Measurements from ENCODE around the gene IYD. TPM values are rescaled to one million over a fixed set of nuclear protein-coding genes. Genes with fewer than 3 reads are reported as not detected.
"Not testable (repeated sequence)": the region's sequence is repeated elsewhere in the genome, so short reads cannot be mapped to it uniquely, and the experiment has no call there.

The IYD gene
- total RNA-seq, 1 donor from 2014 or later = not detected

DNA sequence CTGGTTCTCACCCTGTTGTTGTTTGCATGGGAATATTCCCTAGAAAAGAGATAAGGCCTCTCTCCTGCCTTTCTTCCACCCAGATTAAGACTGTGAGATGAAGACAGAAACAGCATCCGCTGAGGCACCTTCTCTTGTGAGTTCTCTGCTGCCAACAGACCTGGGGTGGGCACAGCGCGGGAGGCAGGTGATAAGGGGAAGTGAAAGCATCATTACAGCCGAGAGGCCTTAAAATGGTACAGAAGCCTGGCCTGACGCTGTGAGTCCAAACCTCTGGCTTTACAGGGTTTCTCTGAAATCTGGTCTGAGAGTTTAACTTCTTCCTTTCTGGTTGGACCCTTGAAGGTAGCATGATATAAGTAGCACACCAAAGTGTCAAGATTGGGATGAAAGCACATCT, 21.0 kb upstream of the IYD start:
- intact Hi-C loops (cut with micrococcal nuclease) = no loop called here
- DNase-seq = no peak
- no peak for ATAC-seq

DNA sequence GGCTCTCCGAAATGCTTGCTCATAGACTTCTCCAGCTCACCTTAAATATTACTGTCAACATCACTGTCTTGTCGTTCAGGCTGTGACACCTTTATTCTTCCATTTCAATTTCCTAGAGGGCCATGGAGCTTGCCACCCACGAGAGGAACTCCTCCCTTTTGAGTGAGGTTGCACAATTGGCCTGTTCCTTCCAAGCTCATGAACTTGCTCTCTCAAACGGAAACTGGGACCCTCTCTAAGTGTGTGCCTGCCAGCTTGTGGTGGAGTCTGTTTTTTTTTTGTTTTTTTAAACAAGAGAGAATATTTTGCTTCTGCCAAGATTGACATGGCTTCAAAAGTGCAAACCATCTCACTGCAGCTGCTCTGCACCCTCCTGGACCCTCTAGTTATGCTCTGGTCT, 19.3 kb upstream of the IYD start:
- intact Hi-C loops (cut with micrococcal nuclease) = no loop called here
- ATAC-seq (no peak), DNase-seq (no peak)

DNA sequence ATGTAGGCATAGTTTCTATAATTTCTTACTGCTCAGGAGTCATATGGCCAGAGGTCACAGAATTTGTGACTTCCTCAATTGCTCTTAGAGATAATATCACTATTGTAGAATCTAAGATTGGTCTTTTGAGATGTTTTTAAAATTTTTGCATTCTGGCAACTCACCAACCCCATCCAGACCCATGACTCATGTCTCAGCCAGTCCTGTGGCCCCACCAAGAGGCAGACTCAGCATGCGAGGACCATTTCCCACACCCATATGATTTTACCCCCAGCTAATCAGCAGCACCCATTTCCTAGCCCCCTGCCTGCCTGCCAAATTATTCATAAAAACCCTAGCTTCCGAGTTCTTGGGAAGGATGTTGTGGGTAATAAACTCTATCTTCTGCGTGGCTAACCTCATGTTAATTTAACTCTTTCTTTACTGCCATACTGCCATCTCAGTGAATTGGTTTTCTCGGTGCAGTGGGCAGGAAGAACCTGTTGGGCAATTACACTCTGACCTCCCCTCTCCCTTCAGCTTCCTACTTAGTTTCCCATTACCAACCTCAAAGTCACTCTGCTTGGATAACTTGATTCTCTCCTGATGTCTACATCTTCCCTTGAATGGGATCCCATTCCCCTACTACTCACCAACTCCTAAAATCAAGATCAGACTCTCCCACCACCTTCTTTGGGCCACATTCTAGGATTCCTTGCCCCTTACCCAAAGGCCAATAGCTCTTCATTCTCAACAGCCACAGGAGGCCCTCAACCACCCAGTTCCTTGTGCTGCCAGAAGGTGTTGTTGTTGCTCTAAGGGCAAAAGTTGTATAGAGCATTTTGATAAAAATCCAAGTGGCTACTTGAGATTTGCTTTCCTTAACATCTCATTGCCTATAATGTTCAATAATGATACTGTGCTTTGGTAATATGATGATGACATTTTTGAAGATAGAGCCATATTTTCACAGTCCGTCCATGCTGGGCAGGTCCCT, 16.2 kb upstream of the IYD start:
- DNase-seq (no peak), ATAC-seq (no peak)
- intact Hi-C loops (cut with micrococcal nuclease) = no loop called here

DNA sequence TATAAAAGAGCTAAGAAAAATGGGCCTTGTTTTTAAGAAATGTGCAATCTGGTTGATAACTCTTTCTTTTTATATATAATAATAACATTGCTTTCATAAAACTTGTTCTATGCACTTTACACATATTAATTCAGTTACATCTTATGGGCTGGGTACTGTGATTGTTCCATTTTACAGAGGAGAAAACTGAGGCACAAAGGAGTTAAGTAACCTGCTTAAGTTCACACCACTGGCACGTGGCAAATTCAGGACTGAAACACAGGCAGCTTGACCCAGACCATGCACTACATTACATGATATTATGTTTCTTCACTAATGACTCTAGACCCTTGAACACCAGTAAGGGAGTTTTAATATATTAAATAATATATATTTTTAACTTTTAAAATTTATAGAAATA, 15.4 kb upstream of the IYD start:
- ATAC-seq (no peak), DNase-seq (no peak)
- intact Hi-C loops (cut with micrococcal nuclease) = no loop called here

DNA sequence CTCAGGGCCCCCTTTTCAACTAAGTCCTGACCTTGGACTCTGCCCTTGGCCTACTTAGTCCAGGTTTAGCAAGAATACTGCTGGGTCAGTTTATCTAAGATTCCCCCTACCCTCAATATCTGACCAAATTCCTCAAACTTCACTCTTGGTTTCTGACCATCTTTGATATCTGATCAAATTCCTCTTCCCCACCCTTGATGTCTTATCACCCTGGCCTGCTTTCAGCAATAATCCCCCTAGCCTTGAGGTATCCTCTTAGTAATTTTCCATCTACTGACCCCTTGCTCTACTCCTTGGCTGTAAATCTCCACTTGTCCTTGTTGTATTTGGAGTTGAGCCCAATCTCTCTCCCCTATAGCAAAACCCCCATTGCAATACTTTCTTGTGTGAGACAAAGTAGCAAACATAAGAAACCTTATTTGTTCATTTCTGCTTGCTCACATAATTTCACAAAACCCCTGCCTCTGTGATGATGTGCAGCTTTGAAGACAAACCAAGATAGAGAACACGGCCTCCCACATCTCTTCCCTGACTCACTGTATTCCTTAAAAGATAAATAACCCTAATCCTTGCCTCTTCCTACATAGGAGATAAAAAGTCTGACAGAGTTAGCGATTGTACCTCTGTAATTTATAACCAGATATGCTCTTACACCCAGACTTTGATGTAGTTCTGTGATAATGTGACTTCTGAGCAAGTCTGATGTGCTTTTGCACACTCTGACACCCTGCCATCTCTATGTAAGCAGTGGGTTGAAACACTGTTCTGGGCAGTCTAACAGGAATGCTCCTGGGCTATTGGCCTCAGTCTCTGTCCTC, 13.8 kb upstream of the IYD start:
- ATAC-seq (no peak), DNase-seq (no peak)
- intact Hi-C loops (cut with micrococcal nuclease) = no loop called here

DNA sequence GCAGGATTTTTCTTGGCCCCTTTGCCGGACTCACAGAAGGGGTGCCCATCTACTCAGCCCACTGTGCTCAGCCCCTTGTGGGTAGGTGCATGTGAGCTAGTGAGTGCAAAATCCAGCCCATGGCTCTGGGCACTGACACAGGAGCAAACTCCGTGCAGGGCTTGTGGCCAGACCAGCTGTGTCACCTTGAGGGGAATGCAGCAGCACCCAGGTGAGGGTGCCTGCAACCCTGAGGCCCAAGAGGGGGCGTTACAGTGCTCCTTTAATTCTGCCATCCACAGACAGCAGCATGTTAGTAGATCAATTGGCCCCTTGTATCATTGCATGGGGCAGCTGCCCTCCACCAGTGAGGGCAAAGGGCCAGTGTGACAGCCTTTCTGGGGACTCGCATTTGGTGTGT, 12.9 kb upstream of the IYD start:
- intact Hi-C loops (cut with micrococcal nuclease) = no loop called here
- DNase-seq (no peak), ATAC-seq (no peak)

DNA sequence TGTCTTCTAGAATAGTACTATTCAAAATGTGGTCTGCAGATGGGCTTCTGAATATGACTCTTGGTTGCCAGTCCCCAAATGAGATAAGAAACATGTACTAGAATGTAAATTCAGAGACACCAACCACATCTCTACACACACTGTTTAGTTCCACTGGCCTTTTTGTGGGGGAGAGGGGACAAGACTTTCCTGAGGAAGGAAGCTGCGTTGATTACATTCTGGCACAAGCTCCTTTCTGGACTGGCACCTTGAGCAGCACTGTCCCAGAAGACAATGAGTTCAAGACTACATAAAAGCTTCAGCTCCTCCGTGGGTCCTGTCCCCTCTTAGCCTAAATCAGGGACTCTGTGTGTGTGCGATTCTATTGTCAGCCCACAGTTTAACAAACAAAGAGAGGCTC, 6.9 kb upstream of the IYD start:
- ATAC-seq (no peak), DNase-seq (no peak)
- intact Hi-C loops (cut with micrococcal nuclease) = no loop called here

DNA sequence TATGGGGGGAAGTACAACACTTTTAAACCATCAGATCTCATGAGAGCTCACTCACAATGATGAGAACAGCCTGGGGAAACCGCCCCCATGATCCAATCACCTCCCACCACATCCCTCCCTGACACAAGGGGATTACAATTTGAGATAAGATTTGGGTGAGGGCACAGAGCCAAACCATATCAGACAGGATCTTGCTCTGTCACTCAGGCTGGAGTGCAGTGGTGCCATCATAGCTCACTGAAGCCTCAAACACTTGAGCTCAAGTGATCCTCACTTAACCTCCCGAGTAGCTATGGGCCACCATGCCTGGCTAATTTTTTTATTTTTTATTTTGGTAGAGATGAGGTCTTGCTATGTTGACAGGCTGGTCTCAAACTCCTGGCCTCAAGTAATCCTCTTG, 5.1 kb upstream of the IYD start:
- intact Hi-C loops (cut with micrococcal nuclease) = no loop called here
- no peak for DNase-seq
- ATAC-seq = no peak

DNA sequence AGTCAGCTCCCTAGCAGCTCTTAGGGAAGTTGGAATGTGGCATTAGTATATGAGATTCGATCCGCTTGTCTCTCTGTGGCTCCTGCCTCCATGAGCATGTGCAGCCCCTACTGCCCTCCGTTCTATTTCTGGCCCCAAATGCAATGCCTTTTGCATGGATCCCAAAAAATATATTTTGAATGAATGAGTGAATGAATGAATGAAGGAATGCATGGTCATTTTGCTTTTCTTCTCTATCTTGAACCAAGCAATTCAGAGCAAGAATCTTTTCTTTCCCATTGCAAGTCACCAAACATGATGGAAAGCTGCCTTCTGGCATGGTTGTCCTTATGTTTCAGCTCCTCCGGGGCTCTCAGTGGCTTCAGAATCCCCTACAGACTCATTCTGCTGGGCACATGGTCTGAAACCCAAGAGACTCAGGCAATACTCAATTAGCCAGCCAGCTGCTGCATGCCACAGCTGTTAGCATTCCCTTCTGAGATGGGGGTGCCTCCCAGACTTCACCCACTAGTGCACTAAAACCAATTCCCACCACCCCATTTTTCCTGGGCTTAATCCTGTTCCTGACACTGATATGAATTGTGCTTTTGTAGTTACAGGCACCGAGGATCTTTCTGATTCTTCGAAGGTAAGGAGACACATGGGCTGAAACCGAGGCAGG, 2.6 kb upstream of the IYD start:
- intact Hi-C loops (cut with micrococcal nuclease) = no loop called here
- ATAC-seq (no peak), DNase-seq (no peak)

DNA sequence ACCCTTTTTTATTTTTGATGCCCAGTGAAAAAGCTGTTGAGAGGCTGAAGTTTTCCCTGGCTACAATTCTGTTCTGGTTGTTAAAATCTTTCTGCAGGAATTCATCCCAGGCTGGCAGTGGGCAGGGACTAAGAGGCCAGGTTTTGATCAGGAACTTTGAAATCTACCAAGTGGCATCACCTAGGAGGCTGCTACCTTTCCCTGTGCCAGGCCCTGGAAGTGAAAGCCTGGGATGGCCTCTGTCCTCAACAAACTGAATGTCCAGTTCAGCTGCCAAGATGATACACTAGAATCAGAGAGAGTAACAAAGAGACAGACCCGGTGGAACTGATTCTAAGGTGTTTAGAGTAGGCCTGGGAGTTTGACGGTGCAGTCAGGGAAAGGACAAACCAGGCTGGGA, 596 bp downstream of the IYD start:
- DNase-seq = no peak
- intact Hi-C loops (cut with micrococcal nuclease) = no loop called here
- ATAC-seq = no peak

DNA sequence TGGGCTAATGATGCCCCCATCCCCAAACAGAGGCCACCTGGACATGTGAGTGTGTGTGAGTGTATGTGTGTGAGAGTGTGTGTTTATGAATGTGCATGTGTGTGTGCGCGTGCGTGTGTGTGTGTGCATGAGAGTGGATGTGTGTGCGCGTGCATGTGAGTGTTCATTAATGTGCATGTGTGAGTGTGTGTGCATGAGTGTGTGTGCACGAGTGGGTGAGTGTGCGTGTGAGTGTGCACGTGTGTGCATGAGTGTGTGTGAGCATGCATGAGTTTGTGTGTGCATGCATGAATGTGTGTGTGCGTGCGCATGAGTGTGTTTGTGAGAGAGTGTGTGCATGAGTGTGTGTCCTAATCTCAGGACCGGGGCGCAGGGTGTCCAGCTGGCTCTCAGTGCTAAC, 1.3 kb downstream of the IYD start:
- no peak for ATAC-seq
- no peak for DNase-seq
- intact Hi-C loops (cut with micrococcal nuclease) = no loop called here

DNA sequence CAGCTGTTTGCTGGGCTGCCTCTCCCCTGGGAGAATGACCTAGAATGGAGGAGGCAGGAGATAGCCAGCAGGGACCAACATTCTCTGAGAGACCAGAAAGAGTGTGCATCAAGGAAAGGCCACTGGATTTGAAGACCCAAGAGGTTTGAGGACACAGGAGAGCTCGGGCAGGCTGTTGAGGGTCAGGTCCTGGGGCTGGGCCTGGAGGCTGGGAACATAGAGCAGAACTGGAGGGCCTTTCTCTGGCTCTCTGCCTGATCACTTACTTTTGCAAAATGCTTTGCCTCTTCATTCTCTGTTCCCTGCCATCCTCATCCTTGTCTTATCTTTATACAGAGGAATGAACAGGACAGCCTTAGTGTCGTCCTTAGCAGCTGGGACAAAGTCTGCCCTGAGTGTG, 2.5 kb downstream of the IYD start:
- DNase-seq (no peak), ATAC-seq (no peak)
- intact Hi-C loops (cut with micrococcal nuclease) = no loop called here

DNA sequence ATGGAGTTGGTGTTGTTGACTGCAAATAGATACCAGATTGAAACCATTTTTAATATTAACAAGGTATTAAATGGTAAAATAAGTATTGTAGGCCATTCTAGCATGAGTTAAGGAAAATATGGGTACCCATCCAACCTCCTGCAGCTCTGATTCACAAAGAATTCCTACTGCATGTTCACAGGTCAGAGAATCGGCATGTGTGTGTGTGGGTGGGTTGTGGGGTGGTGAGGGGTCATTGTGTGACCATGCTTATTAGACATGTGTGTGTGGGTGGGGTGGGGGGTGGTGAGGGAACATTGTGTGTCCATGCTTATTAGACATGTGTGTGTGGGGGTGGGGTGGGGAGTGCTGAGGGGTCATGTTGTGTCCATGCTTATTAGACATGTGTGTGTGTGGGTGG, 3.2 kb downstream of the IYD start:
- intact Hi-C loops (cut with micrococcal nuclease) = no loop called here
- no peak for ATAC-seq
- DNase-seq = no peak

DNA sequence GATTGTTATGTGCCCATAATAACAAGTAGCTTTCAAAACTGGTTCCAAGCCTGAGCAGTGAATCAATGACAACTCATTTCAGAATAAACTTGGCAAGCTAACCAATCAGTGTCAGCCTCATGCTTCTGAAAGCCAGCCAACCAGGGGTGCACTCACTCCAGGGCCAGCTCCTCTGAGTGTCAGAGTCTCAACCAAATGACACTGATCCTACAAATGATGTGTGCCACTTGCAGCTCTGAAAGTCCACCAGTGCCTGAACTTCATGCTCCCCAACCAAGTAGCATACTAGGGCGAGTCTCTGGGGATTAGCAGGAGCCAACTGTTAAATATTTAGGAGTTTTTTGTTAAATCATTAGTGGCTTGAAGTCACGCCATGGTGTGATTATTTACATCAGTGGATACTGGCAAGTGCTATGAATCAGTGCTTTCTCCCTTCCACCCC, 4.5 kb downstream of the IYD start:
- intact Hi-C loops (cut with micrococcal nuclease) = no loop called here
- peak; percentile 44 for DNase-seq
- ATAC-seq = peak; percentile 86

DNA sequence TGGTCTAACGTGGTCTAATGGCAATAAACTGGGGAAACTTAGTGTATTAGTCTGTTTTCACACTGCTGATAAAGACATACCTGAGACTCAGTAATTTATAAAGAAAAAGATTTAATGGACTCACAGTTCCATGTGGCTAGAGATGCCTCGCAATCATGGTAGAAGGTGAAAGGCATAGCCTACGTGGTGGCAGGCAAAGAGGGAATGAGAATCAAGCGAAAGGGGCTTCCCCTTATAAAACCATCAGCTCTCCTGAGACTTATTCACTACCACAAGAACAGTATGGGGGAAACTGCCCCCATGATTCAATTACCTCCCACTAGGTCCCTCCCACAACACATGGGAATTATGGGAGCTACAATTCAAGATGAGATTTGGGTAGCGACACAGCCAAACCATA, 5.5 kb downstream of the IYD start:
- ATAC-seq; intact Hi-C loops (cut with micrococcal nuclease); DNase-seq: not testable (repeated sequence)

DNA sequence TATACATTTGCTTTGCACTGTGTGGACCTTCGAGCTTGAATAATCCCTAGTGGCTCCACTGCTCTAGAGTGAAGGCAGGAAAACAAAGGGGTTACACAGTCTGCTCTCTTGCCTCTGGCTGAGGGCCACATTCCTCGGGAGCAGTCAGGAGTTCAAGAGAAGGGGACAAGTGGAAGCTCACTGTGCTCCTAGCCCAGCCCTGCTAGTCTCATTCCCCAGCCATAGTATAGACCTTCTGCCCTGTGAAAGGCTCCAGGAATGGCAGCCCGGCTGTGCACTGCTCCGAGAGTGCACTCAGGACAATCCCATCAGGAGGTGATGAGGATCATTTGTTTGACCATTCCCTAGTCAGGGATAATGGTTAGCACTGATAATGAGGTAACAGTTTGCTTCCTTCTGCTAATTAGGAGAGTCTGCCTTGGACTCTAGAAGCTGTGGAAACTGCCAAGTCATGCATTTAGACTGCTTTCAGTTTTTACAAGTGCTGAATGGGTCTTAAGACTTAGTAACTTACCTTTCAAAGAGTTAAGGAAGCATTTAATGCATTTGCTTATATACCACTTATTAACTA, 8.5 kb downstream of the IYD start:
- peak; percentile 37 for DNase-seq
- ATAC-seq = peak; percentile 77
- intact Hi-C loops (cut with micrococcal nuclease) = no loop called here

DNA sequence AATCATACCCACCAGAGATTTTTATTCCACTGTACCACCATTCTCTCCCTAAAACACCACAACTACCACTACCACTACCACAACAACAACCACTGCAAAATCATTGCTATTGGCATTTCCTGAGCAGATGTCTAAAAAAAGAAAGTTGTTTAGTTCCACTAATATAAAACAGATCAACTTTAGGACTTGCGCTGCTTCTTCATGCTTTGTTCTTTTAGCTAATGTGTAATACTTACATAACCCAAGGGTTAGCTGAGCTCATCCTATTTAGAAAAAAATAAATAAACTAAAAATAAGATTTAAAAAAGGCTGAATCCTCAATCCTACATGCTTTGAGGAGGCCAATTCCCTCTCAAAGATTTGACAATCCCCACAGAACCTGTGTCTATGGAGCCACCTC, 11.4 kb downstream of the IYD start:
- intact Hi-C loops (cut with micrococcal nuclease) = no loop called here
- DNase-seq = no peak
- ATAC-seq = no peak

DNA sequence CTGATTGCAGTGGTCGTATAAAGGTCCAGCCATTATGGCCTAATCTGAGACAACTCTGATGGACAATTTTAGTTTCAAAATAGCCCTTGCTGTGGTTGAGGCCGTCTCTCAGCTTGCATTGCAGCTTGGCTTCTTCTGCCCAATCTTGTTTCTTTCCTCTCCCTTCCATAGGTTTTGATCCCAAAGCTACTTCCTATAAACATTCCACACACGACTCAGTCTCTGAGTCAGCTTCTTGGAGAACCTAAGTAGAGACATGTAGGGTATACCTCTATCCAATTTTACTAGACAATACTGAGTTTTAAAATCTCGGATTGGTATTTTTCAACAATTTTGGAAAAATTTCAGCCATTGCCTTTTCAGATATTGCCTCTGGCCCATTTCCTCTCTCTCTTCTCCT, 13.4 kb downstream of the IYD start:
- ATAC-seq (no peak), DNase-seq (no peak)
- intact Hi-C loops (cut with micrococcal nuclease) = no loop called here

DNA sequence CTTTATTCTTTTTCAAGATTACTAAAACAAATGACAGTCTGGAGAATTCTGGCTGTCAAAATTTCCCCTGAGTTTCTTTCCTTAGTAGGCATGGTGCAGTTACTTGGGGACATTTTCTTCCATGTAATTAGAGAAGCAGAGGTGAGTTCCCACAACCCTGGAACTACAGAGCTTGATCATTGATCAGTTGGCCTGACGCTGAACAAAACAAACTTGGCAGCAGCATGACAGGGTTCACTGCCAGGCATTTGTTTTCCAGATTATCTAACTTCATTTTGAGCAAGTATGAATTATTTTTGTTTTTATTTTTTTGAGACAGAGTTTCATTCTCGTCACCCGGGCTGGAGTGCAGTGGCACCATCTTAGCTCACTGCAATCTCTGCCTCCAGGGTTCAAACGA, 22.6 kb downstream of the IYD start:
- intact Hi-C loops (cut with micrococcal nuclease) = loop anchor here (10.0 kb wide), 1 partner anchor 307 kb away; no protein-coding TSS in a partner anchor
- DNase-seq (no peak), ATAC-seq (no peak)
